Kidney epithelial cell (primary cell): ENCODE results near the gene SLC25A22. TPM values are rescaled to one million over a fixed set of nuclear protein-coding genes. Genes with fewer than 3 reads are reported as not detected.

Source experiments
- DNase-seq: peaks from one replicate; pipeline ENCODE4 v3.0.0-alpha.2; 2010; ENCODE audit warnings: low read depth
- H3K27me3 ChIP-seq: 2 replicates; pipeline ENCODE4 v1.6.0; 2011; ENCODE audit warnings: low read length; ENCODE audit not compliant: control insufficient read depth, insufficient read depth
- H3K36me3 ChIP-seq: 2 replicates; pipeline ENCODE4 v1.5.1; 2011; ENCODE audit warnings: low read length; ENCODE audit not compliant: control insufficient read depth, insufficient read depth
- H3K4me3 ChIP-seq: 2 replicates; pipeline ENCODE4 v1.5.1; 2011; ENCODE audit warnings: low read depth, mild to moderate bottlenecking, control low read depth, low read length
- CTCF ChIP-seq: IDR thresholded peaks from 2 replicates; pipeline ENCODE4 v1.5.1; 2011; ENCODE audit warnings: mild to moderate bottlenecking, moderate library complexity, low read length, control low read depth, inconsistent platforms; ENCODE audit not compliant: insufficient read depth, poor library complexity, severe bottlenecking
- total RNA-seq: library from RNA; depleted of rRNA; stranded (reverse); fragments of >200 nt; gene quantifications from 2 replicates; pipeline ENCODE4 v1.2.3, GENCODE V29; 2015

SLC25A22 gene
- total RNA-seq, 1 donor from 2014 or later, result 17.1 TPM

DNA sequence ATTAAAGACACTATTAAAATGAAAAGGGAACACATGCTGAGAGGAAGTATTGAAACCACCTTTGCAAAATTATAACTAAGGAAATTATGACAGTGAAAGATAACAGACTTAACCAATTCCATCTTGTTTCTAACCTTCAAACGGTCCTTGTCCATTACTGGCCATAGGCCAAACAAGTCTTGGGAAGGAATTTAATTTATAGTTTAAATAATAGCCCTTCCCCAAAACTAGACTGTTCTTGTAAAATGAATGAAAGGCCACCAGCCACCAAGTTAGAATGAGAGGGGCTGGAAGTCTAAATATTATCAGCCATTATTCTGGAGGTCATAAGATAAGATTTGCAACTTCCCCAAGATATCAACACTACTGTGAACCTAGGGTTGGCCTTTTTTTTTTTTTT lies 52.7 kb downstream of the SLC25A22 start:
- no peaks in the 10 kb centered on the region for H3K27me3 ChIP-seq
- TF ChIP-seq CTCF, result no peak
- no peaks in the 10 kb centered on the region for H3K36me3 ChIP-seq
- H3K4me3 ChIP-seq, result no peak overlapping the region
- no peak for DNase-seq

DNA sequence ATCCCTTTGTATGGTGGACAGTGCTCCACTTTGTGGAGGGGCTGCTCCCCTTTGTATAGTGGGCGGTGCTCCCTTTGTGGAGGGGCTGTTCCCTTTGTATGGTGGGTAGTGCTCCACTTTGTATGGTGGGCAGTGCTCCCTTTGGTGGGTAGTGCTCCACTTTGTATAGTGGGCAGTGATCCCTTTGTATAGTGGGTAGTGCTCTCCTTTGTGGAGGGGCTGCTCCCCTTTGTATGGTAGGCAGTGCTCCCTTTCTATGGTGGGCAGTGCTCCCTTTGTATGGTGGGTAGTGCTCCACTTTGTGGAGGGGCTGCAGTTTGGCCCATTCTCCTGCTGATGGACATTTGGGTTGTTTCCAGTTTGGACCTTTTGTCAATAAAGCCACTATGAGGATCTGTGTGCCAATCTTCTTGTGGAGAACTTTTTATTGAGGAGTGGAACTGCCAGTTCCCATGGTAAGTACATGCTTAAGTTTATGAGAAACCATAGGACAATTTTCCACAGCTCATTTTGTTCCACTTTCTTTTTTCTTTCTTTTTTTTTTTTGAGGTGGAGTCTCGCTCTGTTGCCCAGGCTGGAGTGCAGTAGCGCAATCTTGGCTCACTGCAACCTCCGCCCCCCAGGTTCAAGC lies 55.4 kb downstream of the SLC25A22 start:
- H3K4me3 ChIP-seq, result no peak overlapping the region
- no peak for DNase-seq
- no peaks in the 10 kb centered on the region for H3K27me3 ChIP-seq
- TF ChIP-seq CTCF, result no peak
- no peaks in the 10 kb centered on the region for H3K36me3 ChIP-seq

- no peak overlapping the region for H3K4me3 ChIP-seq
- TF ChIP-seq CTCF, result no peak
- H3K27me3 ChIP-seq, result peaks cover 4% of the 10 kb centered on the region
- H3K36me3 ChIP-seq, result no peaks in the 10 kb centered on the region
- no peak for DNase-seq
Measured at GRCh38 chr11:742156-742546, 55.9 kb downstream of the SLC25A22 start.

Other genes starting within 250 kb of the SLC25A22 start
- 1.9 and 4.7 TPM in 2 replicates for gene LMNTD2, start 237.5 kb downstream of the SLC25A22 start, total RNA-seq
- gene RASSF7, start 237.3 kb downstream of the SLC25A22 start, total RNA-seq, result 72.5 and 91.7 TPM in 2 replicates
- 32.5 and 33.0 TPM in 2 replicates for gene PHRF1, start 221.8 kb downstream of the SLC25A22 start, total RNA-seq
- 60.2 and 78.7 TPM in 2 replicates for gene IRF7, start 182.3 kb downstream of the SLC25A22 start, total RNA-seq
- 0.92 TPM in 1 of 2 replicates, not detected in the other for gene CDHR5, start 173.3 kb downstream of the SLC25A22 start, total RNA-seq
- 2.1 TPM in 1 of 2 replicates, not detected in the other for gene SCT, start 171.1 kb downstream of the SLC25A22 start, total RNA-seq
- gene DRD4, start 161.0 kb downstream of the SLC25A22 start, total RNA-seq, result 0.08 TPM in 1 of 2 replicates, not detected in the other
- gene DEAF1, start 103.1 kb downstream of the SLC25A22 start, total RNA-seq, result 56.5 and 63.0 TPM in 2 replicates
- 22.7 and 28.5 TPM in 2 replicates for gene TMEM80, start 102.5 kb downstream of the SLC25A22 start, total RNA-seq
- 119 and 143 TPM in 2 replicates for gene EPS8L2, start 92.0 kb downstream of the SLC25A22 start, total RNA-seq
- gene TALDO1, start 50.8 kb downstream of the SLC25A22 start, total RNA-seq, result 201 and 207 TPM in 2 replicates
- gene GATD1, start 20.8 kb downstream of the SLC25A22 start, total RNA-seq, result 27.6 and 54.9 TPM in 2 replicates
- gene CEND1, start 8.2 kb downstream of the SLC25A22 start, total RNA-seq, result 0.25 TPM in 1 of 2 replicates, not detected in the other
- gene PIDD1, start 7.0 kb upstream of the SLC25A22 start, total RNA-seq, result 31.1 and 36.2 TPM in 2 replicates
- 708 and 1,183 TPM in 2 replicates for gene RPLP2, start 11.7 kb upstream of the SLC25A22 start, total RNA-seq
- 27.5 and 46.0 TPM in 2 replicates for gene PNPLA2, start 20.6 kb upstream of the SLC25A22 start, total RNA-seq
- 18.3 and 19.7 TPM in 2 replicates for gene CRACR2B, start 29.6 kb upstream of the SLC25A22 start, total RNA-seq
- 644 and 669 TPM in 2 replicates for gene CD151, start 34.7 kb upstream of the SLC25A22 start, total RNA-seq
- 42.0 and 45.1 TPM in 2 replicates for gene POLR2L, start 44.2 kb upstream of the SLC25A22 start, total RNA-seq
- 77.5 and 77.9 TPM in 2 replicates for gene TSPAN4, start 44.6 kb upstream of the SLC25A22 start, total RNA-seq
- 90.0 and 121 TPM in 2 replicates for gene CHID1, start 112.5 kb upstream of the SLC25A22 start, total RNA-seq
- 88.0 and 91.4 TPM in 2 replicates for gene AP2A2, start 127.6 kb upstream of the SLC25A22 start, total RNA-seq
- gene MUC6, start 238.4 kb upstream of the SLC25A22 start, total RNA-seq, result under 0.01 TPM in 1 of 2 replicates, not detected in the other